Activated CD8-positive, alpha-beta memory T cell treated with anti-CD3 and anti-CD28 coated beads, Interleukin-2, amount 50 U/mL, for 24 hours (primary cell): ENCODE data around the gene KRTAP6-3.

ENCODE experiments used
- DNase-seq: peaks from one replicate; pipeline ENCODE4 v3.0.0-alpha.2; 2020; ENCODE audit errors: extremely low read depth

Gene KRTAP6-3

GRCh38 chr21:30625449-30626165 lies 33.4 kb downstream of the KRTAP6-3 start:
- no peak for DNase-seq

- DNase-seq: no peak
Observed at GRCh38 chr21:30628109-30628508, 35.9 kb downstream of the KRTAP6-3 start.

GRCh38 chr21:30629200-30629599 lies 37.0 kb downstream of the KRTAP6-3 start:
- DNase-seq: no peak

- DNase-seq: no peak
Observed at GRCh38 chr21:30634906-30635305, 42.7 kb downstream of the KRTAP6-3 start, which contains the start of gene KRTAP20-2. Gene KRTAP20-2 (plus strand): TSS chr21:30635206. CDS start chr21:30635264, 58 bp downstream.

DNA sequence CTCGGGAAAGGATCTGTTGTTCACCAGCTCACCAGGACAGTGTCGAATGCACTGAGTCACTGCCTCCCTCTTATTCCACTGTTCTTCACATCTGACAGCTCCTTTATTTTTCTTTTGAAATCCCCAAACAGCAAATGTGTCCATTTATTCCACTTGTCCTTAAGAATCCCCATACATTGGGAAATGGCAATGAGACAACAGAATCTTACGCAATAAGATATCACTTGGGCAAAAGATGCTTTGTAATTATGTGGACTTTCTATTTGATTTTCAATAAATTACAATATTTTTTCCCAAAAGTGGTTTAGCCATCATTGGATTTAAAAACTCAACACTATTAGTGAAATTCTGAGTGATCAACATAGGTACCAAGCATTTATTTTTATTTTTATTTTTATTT lies 46.4 kb downstream of the KRTAP6-3 start:
- no peak for DNase-seq

- no peak for DNase-seq
Observed at GRCh38 chr21:30642564-30642963, 50.3 kb downstream of the KRTAP6-3 start, which contains the start of gene KRTAP20-3. Gene KRTAP20-3 (plus strand): TSS chr21:30642864.
